Thyroid gland (tissue), 4 donors: ENCODE measurements around the gene EGF.

Experiments
- POLR2A ChIP-seq, 2 donors: fragments of 450-650 bp; IDR thresholded peaks; one replicate each; pipeline ENCODE4 v1.6.1; 2017; ENCODE audit warnings: antibody characterized with exemption in 2 of 2, mild to moderate bottlenecking in 2 of 2, moderate library complexity in 1 of 2
- TF ChIP-seq, protein P1 (sequence below), 6 experiments: fragments of 200-600 bp in 3 of 6; fragments of 450-650 bp in 3 of 6; sonication (generic) in 3 of 6; IDR thresholded peaks; one replicate each; pipeline ENCODE4 v1.5.1; 2016 to 2019; ENCODE audit warnings: antibody characterized with exemption in 6 of 6, mild to moderate bottlenecking in 2 of 6, inconsistent platforms in 1 of 6, moderate library complexity in 1 of 6

DNA sequence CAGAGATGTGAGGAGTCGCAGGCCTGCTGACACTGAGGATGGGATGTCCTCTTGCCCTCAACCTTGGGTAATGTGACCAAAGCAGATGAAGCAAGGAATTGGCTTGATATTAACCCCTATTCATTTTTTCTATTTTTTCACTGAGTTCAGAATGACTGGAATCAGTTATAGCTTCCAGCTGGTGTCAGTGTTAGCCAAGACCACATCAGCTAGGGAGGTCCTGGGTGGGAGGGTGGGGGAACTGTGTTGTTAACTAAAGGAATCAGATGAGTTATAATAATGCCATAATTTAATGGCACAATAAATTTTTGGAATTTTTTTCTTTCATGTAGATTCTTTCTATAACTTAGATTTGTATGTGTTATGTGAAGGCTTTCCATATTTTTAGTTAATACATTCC is 91.9 kb downstream of the EGF start:
- TF ChIP-seq, protein P1, sequence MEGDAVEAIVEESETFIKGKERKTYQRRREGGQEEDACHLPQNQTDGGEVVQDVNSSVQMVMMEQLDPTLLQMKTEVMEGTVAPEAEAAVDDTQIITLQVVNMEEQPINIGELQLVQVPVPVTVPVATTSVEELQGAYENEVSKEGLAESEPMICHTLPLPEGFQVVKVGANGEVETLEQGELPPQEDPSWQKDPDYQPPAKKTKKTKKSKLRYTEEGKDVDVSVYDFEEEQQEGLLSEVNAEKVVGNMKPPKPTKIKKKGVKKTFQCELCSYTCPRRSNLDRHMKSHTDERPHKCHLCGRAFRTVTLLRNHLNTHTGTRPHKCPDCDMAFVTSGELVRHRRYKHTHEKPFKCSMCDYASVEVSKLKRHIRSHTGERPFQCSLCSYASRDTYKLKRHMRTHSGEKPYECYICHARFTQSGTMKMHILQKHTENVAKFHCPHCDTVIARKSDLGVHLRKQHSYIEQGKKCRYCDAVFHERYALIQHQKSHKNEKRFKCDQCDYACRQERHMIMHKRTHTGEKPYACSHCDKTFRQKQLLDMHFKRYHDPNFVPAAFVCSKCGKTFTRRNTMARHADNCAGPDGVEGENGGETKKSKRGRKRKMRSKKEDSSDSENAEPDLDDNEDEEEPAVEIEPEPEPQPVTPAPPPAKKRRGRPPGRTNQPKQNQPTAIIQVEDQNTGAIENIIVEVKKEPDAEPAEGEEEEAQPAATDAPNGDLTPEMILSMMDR (IDR thresholded peaks at IDR 0.05) = no peak
- TF ChIP-seq POLR2A (IDR thresholded peaks at IDR 0.05) = no peak
